ENCODE measurements around the gene RPS6KA2. TPM values are rescaled to one million over a fixed set of nuclear protein-coding genes. Genes with fewer than 3 reads are reported as not detected.

RPS6KA2 gene
- total and polyA plus RNA-seq, 2 experiments from 2014 or later, result 12.5 to 25.3 TPM

DNA sequence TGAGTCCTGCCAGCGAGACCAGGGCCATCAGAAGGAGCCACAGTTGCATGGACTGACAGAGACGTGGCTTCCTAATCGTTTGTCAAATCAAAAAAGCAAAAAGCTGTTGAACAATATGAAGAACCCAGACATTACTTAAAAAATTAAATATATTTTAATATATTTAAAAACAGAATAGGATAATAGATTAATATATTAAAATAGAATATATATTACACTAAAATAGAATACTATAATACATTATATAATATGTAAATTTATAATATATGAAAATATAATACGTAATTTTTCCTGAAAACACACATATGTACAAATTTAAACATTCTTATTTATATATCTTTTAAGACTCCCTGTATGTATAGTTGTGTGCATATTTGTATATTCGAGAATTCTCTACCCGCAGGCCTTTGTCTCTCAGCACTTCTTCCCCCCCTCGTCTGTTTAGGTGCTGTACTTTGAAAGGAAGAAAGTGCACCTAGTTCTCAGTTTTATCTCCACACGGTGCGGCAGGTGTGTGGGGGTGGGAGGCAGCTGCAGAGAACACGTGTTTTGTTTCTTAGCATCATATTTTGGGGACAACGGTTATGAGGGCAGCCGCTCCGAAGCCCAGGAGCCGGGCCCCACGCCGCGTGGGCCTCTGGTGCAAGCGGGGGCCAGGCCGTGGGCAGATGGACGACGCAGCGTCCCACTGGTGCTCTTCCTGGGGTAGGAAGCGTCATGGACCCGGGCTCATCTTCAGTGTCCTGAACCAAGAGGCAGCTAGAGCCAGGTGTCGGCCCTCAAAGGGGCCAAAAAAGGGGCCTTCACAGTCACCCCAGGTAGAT, 172.1 kb downstream of the RPS6KA2 start:
- DNase-seq (ENCODE audit: low spot score), result no peak
- no peak for ATAC-seq
- Histone ChIP-seq H3K27ac (ENCODE audit: low read depth) (no peak overlapping the region), H2AFZ (no peak overlapping the region), H4K20me1 (replicated peaks; ENCODE audit: insufficient read depth) (no peaks in the 10 kb centered on the region), H3K9me2 (ENCODE audit: insufficient read depth) (no peaks in the 10 kb centered on the region), H3K4me1 (ENCODE audit: insufficient read depth) (no peaks in the 10 kb centered on the region), H3K27me3 (ENCODE audit: insufficient read depth) (no peaks in the 10 kb centered on the region), H3K4me3 (no peak overlapping the region), H3K79me2 (replicated peaks; ENCODE audit: insufficient read depth) (no peaks in the 10 kb centered on the region), H3F3A (replicated peaks; ENCODE audit: low read depth) (no peaks in the 10 kb centered on the region), H3K36me3 (ENCODE audit: insufficient read depth) (no peaks in the 10 kb centered on the region; the same call in 1 of the 2 replicates), H3K4me2 (no peak overlapping the region)
- Mint-ChIP-seq H3K4me3 (no peak overlapping the region), H3K36me3 (ENCODE audit: low read depth) (peaks cover 57% of the 10 kb centered on the region), H3K4me1 (no peaks in the 10 kb centered on the region), H3K9me3 (peaks cover 6% of the 10 kb centered on the region; the same call in 2 of the 3 replicates), H3K27me3 (ENCODE audit: insufficient read depth, low read depth, poor library complexity) (peaks cover 2% of the 10 kb centered on the region), H3K27ac (no peak overlapping the region)
- TF ChIP-seq EZH2 (IDR thresholded peaks at IDR 0.05; ENCODE audit: low read depth, unreplicated experiment), result no peak
- no peak for TF ChIP-seq STAT1 (IDR thresholded peaks at IDR 0.05; ENCODE audit: unreplicated experiment)
- TF ChIP-seq JUNB (IDR thresholded peaks at IDR 0.05; ENCODE audit: unreplicated experiment), result no peak
- TF ChIP-seq, protein P1, sequence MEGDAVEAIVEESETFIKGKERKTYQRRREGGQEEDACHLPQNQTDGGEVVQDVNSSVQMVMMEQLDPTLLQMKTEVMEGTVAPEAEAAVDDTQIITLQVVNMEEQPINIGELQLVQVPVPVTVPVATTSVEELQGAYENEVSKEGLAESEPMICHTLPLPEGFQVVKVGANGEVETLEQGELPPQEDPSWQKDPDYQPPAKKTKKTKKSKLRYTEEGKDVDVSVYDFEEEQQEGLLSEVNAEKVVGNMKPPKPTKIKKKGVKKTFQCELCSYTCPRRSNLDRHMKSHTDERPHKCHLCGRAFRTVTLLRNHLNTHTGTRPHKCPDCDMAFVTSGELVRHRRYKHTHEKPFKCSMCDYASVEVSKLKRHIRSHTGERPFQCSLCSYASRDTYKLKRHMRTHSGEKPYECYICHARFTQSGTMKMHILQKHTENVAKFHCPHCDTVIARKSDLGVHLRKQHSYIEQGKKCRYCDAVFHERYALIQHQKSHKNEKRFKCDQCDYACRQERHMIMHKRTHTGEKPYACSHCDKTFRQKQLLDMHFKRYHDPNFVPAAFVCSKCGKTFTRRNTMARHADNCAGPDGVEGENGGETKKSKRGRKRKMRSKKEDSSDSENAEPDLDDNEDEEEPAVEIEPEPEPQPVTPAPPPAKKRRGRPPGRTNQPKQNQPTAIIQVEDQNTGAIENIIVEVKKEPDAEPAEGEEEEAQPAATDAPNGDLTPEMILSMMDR (conservative IDR thresholded peaks at IDR 0.05; ENCODE audit: low read depth in 2 of 2), result no peak
- no peak for TF ChIP-seq ETS1 (IDR thresholded peaks at IDR 0.05)
- TF ChIP-seq, protein P2, sequence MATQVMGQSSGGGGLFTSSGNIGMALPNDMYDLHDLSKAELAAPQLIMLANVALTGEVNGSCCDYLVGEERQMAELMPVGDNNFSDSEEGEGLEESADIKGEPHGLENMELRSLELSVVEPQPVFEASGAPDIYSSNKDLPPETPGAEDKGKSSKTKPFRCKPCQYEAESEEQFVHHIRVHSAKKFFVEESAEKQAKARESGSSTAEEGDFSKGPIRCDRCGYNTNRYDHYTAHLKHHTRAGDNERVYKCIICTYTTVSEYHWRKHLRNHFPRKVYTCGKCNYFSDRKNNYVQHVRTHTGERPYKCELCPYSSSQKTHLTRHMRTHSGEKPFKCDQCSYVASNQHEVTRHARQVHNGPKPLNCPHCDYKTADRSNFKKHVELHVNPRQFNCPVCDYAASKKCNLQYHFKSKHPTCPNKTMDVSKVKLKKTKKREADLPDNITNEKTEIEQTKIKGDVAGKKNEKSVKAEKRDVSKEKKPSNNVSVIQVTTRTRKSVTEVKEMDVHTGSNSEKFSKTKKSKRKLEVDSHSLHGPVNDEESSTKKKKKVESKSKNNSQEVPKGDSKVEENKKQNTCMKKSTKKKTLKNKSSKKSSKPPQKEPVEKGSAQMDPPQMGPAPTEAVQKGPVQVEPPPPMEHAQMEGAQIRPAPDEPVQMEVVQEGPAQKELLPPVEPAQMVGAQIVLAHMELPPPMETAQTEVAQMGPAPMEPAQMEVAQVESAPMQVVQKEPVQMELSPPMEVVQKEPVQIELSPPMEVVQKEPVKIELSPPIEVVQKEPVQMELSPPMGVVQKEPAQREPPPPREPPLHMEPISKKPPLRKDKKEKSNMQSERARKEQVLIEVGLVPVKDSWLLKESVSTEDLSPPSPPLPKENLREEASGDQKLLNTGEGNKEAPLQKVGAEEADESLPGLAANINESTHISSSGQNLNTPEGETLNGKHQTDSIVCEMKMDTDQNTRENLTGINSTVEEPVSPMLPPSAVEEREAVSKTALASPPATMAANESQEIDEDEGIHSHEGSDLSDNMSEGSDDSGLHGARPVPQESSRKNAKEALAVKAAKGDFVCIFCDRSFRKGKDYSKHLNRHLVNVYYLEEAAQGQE (IDR thresholded peaks at IDR 0.05; ENCODE audit: unreplicated experiment), result no peak
- no peak for TF ChIP-seq ZNF114 (CRISPR knock-in tag; IDR thresholded peaks at IDR 0.05)
- no peak for TF ChIP-seq POLR2AphosphoS5 (IDR thresholded peaks at IDR 0.05; ENCODE audit: low read depth)
- no peak for TF ChIP-seq EZH2phosphoT487 (IDR thresholded peaks at IDR 0.05; ENCODE audit: unreplicated experiment)
- no peak for TF ChIP-seq CREB1 (CRISPR knock-in tag; IDR thresholded peaks at IDR 0.05; ENCODE audit: low read depth)
- no peak for TF ChIP-seq NANOG (IDR thresholded peaks at IDR 0.05; ENCODE audit: borderline replicate concordance)
- no peak for TF ChIP-seq ZNF462 (CRISPR knock-in tag; IDR thresholded peaks at IDR 0.05)
- TF ChIP-seq ZNF331 (CRISPR knock-in tag; IDR thresholded peaks at IDR 0.05; ENCODE audit: low read depth), result no peak
